Adrenal gland (tissue), 12 donors: ENCODE results near the gene IFNGR1. TPM values are rescaled to one million over a fixed set of nuclear protein-coding genes. Genes with fewer than 3 reads are reported as not detected.

Experiments used
- DNase-seq, 7 donors: peaks; one replicate each; pipeline ENCODE4 v3.0.0-alpha.2; 2019 to 2020
- H3K27ac ChIP-seq, 5 donors: fragments of 200-600 bp; sonication (generic) in 4 of 5; 1 replicate in 3 of 5; 2 replicates in 2 of 5; pipeline versions ENCODE4 v1.5.1 to v1.8.0; 2016 to 2020; ENCODE audit warnings: mild to moderate bottlenecking in 1 of 5
- H3K27me3 ChIP-seq: fragments of 200-600 bp; 2 replicates; pipeline ENCODE4 v1.8.0; 2021
- H3K36me3 ChIP-seq, 2 donors: fragments of 200-600 bp; replicated peaks in 1 of 2; 1 replicate in 1 of 2; 2 replicates in 1 of 2; pipeline versions ENCODE4 v1.5.1 to v1.8.0; 2018 to 2022
- H3K4me1 ChIP-seq, 2 donors: fragments of 200-600 bp; replicated peaks in 1 of 2; 1 replicate in 1 of 2; 2 replicates in 1 of 2; pipeline versions ENCODE4 v1.5.1 to v1.8.0; 2018 to 2021
- H3K4me3 ChIP-seq, 4 donors: fragments of 200-600 bp; sonication (generic) in 3 of 4; one replicate each; pipeline ENCODE4 v1.5.1; 2016 to 2018
- H3K9me3 ChIP-seq, 3 donors: fragments of 200-600 bp; sonication (generic) in 1 of 3; replicated peaks in 1 of 3; 1 replicate in 2 of 3; 2 replicates in 1 of 3; pipeline versions ENCODE4 v1.5.1 to v1.8.0; 2016 to 2021
- POLR2A ChIP-seq, 2 donors: fragments of 450-650 bp; IDR thresholded peaks; one replicate each; pipeline ENCODE4 v1.6.1; 2017; ENCODE audit warnings: antibody characterized with exemption in 2 of 2, mild to moderate bottlenecking in 2 of 2, moderate library complexity in 1 of 2
- WGBS, 4 donors: extraction: QIAGEN DNeasy Blood & Tissue Kit in 2 of 4; methylation state at CpG; one replicate each; pipeline versions ENCODE4 v1.1.5 to v1.1.7; 2013 to 2017; 5-methylcytosine and 5-hydroxymethylcytosine counted together
- intact Hi-C, 2 donors: fragments of 100-400 bp; cut with DNase I; formaldehyde crosslinking; loops; one replicate each; pipeline versions ENCODE4 v1.14.1 to v1.15.0; 2022 to 2023
- polyA plus RNA-seq, 3 donors: library from polyadenylated mRNA; stranded (reverse); fragments of 200-250 nt in 2 of 3; fragments of 350-450 nt in 1 of 3; fragmentation: Illumina TruSeq in 1 of 3; extraction: RNeasy Lipid Tissue Mini Kit (QIAGEN cat#74804) in 1 of 3; gene quantifications; one replicate each; pipeline ENCODE4 v1.2.3, GENCODE V29; 2013 to 2014
- total RNA-seq, 9 donors: library from RNA; depleted of rRNA in 4 of 9; stranded (reverse); fragments of >200 nt in 4 of 9; fragments of 120-200 nt in 1 of 9; fragmentation: NEBNext Ultra II Directional in 1 of 9; extraction: Animal tissue kit (Norgen Biotek cat#: 25700) in 1 of 9; gene quantifications; one replicate each; pipeline versions ENCODE4 v1.1.0 to v1.2.4, GENCODE V29; 2013 to 2023
- TF ChIP-seq, protein P1 (sequence below), 6 experiments: fragments of 450-650 bp in 4 of 6; fragments of 200-600 bp in 2 of 6; sonication (generic) in 1 of 6; IDR thresholded peaks; 1 replicate in 5 of 6; 2 replicates in 1 of 6; pipeline versions ENCODE4 v1.5.1 to v1.8.0; 2016 to 2021; ENCODE audit warnings: antibody characterized with exemption in 6 of 6, mild to moderate bottlenecking in 2 of 6, moderate library complexity in 1 of 6
- donor health status: healthy with polysubstance abuse.
- donor health status: Bipolar disorder and iron deficiency.
- donor health status: DM: yes; HTN: yes; CAD: no.
- donor health status: DM: no; HTN: no; CAD: no.
- donor health status: DM: no; HTN: no; CAD: no.
- donor health status: DM: yes; HTN: yes; CAD: no.

Gene IFNGR1
- total and polyA plus RNA-seq, 12 donors: 55.5 to 110 (median 69.9) TPM

DNA sequence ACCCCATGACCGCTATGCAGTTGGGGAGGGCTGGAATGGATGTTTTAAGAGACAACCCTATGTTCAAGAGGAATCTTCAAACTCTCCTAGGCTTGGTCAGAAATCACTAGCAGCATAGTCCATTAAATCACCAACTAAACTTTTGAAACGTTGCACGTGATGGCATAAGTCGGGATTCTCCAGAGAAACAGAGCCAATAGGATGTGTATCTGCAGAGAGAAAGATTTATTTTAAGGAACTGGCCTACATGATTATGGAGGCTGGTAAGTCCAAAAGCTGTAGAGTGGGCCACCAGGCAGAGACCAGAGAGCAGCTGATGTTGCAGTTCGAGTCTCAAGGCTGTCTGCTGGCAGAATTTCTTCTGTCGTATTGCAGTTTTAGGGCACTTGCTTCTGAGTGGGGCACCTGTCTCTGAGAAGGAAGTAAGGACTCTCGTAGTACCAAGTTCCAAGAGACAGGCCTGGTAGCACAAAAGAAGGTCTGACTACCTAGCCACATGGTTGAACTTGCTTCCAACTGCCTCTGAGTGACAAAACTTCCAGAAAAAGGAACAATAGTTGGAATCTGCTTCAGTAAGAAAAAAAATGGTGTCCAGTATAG is 11.9 kb upstream of the IFNGR1 start:
- H3K4me3 ChIP-seq: no peak overlapping the region
- DNase-seq: no peak
- H3K27ac ChIP-seq: no peak overlapping the region
- intact Hi-C loops: no loop called here
- no peaks in the 10 kb centered on the region for H3K9me3 ChIP-seq
- no peaks in the 10 kb centered on the region for H3K36me3 ChIP-seq
- no peak for TF ChIP-seq POLR2A (IDR thresholded peaks at IDR 0.05)
- TF ChIP-seq, protein P1, sequence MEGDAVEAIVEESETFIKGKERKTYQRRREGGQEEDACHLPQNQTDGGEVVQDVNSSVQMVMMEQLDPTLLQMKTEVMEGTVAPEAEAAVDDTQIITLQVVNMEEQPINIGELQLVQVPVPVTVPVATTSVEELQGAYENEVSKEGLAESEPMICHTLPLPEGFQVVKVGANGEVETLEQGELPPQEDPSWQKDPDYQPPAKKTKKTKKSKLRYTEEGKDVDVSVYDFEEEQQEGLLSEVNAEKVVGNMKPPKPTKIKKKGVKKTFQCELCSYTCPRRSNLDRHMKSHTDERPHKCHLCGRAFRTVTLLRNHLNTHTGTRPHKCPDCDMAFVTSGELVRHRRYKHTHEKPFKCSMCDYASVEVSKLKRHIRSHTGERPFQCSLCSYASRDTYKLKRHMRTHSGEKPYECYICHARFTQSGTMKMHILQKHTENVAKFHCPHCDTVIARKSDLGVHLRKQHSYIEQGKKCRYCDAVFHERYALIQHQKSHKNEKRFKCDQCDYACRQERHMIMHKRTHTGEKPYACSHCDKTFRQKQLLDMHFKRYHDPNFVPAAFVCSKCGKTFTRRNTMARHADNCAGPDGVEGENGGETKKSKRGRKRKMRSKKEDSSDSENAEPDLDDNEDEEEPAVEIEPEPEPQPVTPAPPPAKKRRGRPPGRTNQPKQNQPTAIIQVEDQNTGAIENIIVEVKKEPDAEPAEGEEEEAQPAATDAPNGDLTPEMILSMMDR (IDR thresholded peaks at IDR 0.05): no peak
- WGBS, 4 donors: 88 to 93% (median 89%) methylated on average over 7 of the region's 7 CpGs
- peaks cover 0 to 28% of the 10 kb centered on the region in 2 donors for H3K4me1 ChIP-seq
- H3K27me3 ChIP-seq: no peaks in the 10 kb centered on the region

DNA sequence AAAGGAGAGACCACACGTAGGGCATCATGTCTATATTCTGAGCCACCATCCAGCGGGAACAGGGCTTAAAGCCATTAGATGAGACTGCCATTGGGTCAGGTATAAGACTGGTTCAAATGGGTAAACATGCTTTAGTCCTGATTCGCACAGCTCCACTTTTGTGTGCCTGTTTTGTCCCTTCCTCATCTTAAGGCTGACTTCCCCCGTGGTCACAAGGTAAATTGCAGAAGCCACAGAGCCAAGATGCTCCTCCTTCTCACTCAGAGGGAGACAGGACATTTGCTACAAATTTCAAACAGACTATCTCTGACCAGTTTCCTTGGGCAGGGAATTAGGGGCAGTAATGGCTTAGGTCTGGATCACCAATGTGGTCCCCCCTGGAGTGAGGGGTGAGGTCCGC is 11.4 kb upstream of the IFNGR1 start:
- peak in 1 of 7 donors; percentile 26 for DNase-seq
- Histone ChIP-seq H3K27ac (peak overlapping the region in 1 of 5 donors; percentile 4), H3K4me1 (peaks cover 0 to 28% of the 10 kb centered on the region in 2 donors), H3K4me3 (no peak overlapping the region), H3K36me3 (no peaks in the 10 kb centered on the region), H3K9me3 (no peaks in the 10 kb centered on the region), H3K27me3 (no peaks in the 10 kb centered on the region)
- TF ChIP-seq, protein P1 (IDR thresholded peaks at IDR 0.05): no peak
- no peak for TF ChIP-seq POLR2A (IDR thresholded peaks at IDR 0.05)
- 73 to 92% (median 87%) methylated on average over 5 of the region's 5 CpGs for WGBS, 4 donors
- intact Hi-C loops: no loop called here

DNA sequence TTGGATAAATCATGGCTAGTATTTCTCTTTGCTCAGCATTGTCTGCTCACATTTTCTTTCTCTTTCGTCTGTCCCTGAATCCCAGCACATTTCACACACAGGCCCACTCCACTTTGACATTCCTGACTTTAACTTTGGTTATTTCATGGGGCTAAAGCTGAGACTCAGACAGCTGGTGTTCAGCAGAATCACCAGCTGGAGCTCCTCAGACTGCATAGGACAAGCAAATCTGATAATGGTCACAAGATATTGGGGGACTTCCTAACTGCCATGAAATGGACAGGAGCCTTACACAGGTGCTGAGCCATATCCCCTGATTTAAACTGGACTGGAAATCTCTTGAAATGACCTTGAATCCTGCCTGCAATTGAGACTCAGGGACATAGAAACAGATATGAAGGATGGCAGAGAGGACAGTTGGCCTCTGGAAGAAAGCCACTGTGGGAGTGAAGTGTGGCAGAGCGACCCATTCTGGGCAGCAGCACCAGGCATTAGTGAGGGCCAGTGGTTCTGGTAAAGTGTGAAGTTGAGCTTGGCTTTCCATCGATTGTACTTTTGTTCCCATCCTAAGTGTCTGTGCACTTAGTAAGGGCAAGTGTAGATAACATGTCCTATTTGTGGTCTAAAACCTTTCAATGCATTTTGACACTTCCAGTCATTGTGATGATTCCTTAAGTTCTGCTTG is 10.0 kb upstream of the IFNGR1 start:
- DNase-seq: no peak
- Histone ChIP-seq H3K9me3 (no peaks in the 10 kb centered on the region), H3K27ac (no peak overlapping the region), H3K4me3 (no peak overlapping the region), H3K27me3 (no peaks in the 10 kb centered on the region), H3K4me1 (peaks cover 0 to 23% of the 10 kb centered on the region in 2 donors), H3K36me3 (no peaks in the 10 kb centered on the region)
- 75 to 84% (median 80%) methylated on average over 3 of the region's 3 CpGs for WGBS, 4 donors
- intact Hi-C loops: no loop called here
- no peak for TF ChIP-seq POLR2A (IDR thresholded peaks at IDR 0.05)
- TF ChIP-seq, protein P1 (IDR thresholded peaks at IDR 0.05): no peak

DNA sequence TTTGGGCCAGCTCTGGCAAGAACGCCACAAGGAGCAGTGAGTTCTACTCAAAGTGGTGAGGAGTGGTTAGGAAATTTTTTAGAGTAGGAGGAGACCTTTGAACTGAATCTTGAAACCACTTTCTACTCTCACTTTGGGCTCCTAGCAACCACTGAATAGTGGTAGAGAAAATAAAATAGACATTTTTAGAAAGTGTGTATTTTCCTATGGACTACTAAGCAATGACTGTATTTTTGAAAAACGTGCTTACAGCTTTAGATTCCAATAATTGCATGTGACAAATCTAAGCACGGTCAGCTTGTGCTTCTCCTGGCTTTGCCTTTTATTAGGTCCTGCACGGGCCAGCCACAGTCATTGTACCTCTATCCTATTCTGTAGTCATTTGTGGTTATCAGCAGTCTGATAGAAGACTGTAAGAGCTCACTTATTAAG is 8.7 kb upstream of the IFNGR1 start:
- TF ChIP-seq POLR2A (IDR thresholded peaks at IDR 0.05): no peak
- TF ChIP-seq, protein P1 (IDR thresholded peaks at IDR 0.05): no peak
- Histone ChIP-seq H3K27ac (no peak overlapping the region), H3K36me3 (no peaks in the 10 kb centered on the region), H3K27me3 (no peaks in the 10 kb centered on the region), H3K9me3 (no peaks in the 10 kb centered on the region), H3K4me1 (peaks cover 0 to 23% of the 10 kb centered on the region in 2 donors), H3K4me3 (no peak overlapping the region)
- intact Hi-C loops: no loop called here
- no peak for DNase-seq
- WGBS, 4 donors: 57 to 69% (median 65%) methylated on average over 4 of the region's 4 CpGs
